HuH-7.5 (cell line): ENCODE measurements around the gene VSTM4.

Experiments used
- DNase-seq: peaks from one replicate; pipeline ENCODE4 v3.0.0; 2011; ENCODE audit warnings: low spot score

Gene VSTM4

GRCh38 chr10:49091450-49092210 is 23.7 kb downstream of the VSTM4 start:
- DNase-seq: no peak

DNA sequence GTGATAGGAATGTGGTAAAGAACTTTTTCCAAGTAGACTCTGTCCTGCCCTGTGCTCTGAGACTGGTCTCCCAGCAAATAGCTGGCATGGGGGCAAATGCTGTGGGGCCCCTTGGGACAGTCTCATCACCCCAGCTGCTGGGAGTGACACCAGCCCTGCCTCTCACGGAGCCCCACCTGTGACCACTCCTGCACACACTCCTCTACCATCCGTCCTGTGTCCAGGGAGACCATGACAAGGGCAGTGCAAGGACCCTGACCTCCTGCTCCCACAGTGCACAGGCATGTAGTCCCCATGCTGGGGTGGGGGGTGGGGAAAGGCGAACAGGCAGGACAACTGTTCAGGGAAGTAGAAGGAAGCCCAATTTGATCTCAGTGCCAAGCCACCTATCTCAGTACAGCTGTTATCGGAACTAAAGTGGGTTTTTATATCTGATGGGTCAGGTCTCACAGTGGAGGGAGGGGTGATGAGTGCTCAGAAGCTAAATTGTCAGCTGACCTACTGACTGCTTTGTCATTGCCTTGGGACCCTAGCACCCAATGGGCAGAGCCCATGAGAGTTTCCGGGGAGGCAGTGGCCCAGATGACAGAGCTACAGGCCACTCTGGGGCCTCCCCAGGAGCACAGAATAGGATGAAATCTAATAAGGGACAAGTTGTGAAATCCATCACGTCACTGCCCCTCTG is 24.5 kb downstream of the VSTM4 start:
- DNase-seq: no peak

DNA sequence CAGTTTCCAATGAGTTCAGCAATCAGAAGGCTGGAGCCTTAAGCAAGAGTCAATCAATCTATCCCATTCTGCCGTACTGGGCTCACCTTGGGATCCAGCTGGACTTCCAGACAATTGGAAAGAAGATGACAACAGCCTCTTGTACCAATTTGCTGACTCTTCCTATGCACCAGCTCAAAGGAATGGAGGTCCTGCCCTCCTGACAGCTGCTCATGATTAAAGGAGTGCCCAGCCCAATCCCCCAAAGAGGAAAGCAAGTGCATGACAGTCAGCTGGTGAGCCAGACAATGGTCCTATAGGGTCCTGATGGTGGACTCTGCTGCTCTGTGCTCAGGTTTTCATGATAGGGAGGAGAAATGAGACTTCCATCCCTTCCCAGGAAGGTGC is 25.1 kb downstream of the VSTM4 start:
- no peak for DNase-seq

DNA sequence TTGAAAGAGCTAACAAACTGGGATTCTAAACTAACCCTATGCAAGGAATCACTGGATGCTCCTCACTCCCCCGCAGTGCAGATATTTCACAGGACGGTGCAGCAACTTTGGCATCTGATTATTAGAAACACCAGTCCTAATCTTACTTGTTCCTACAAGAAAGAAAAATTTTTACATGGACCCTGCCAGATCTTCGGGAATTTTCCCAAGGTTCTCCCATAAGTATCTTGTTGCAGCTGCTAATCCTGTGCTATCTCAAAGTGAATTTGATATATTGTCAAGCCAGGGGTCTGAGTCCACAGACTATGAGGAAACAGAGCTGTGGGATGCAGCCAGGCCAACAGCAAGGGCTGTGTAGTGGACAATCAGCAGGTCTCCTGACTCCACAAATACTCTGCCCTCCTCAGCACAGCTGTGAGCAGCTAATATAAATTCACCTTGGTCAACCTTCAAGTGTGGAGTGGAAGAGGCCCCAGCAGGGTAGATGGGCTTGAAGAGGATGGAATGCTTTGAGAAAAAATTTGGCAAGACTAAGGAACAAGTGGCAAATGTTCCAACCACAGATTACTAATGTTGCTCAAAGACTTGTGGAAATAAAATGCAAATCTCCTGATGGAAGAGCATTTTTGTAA is 25.6 kb downstream of the VSTM4 start:
- DNase-seq: no peak

GRCh38 chr10:49089152-49089551 is 26.2 kb downstream of the VSTM4 start:
- no peak for DNase-seq

GRCh38 chr10:49086889-49087288 is 28.4 kb downstream of the VSTM4 start:
- no peak for DNase-seq

DNA sequence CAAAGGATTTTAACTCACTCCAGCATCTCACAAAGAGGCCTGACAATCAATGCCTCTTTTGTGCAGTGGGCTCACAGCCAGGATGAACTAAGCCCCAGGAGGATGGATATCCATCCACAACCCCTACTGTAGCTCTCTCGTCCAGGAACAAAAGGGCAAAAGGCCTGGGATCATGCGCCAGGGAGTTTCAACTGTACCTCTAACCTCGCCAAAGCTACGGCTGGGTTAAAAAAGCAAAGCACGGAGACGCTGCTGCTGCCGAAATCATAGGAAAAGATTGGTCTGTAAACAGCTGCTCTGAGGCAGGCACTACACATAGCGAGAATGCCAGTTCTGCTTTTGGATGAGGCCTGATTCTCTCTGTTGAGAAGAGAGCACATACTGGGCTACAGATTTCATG is 32.1 kb downstream of the VSTM4 start:
- DNase-seq: no peak

DNA sequence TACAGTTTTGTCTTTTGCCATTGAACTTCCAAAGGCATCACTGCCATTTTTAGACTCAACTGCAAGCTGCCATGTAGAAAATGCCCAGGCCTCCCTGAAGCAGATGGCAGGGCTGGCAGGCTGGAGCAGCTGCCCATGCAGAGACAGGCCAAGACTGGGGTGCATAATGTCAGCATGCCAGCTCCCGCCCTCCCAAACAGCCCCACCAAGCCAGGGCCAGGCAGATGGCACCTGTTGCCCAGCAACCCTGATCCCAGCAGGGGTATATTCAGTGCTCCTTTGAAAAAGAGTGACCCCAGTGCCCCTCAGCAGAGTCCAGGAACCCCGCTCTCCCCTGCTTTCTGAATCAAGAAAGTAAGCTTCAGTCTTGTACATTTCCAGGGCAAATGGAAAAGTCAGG is 32.6 kb downstream of the VSTM4 start:
- DNase-seq: no peak

GRCh38 chr10:49081547-49082275 is 33.6 kb downstream of the VSTM4 start:
- no peak for DNase-seq

- no peak for DNase-seq
These were observed 34.4 kb downstream of the VSTM4 start for GRCh38 chr10:49080965-49081364.

GRCh38 chr10:49080071-49080470 is 35.3 kb downstream of the VSTM4 start:
- no peak for DNase-seq

DNA sequence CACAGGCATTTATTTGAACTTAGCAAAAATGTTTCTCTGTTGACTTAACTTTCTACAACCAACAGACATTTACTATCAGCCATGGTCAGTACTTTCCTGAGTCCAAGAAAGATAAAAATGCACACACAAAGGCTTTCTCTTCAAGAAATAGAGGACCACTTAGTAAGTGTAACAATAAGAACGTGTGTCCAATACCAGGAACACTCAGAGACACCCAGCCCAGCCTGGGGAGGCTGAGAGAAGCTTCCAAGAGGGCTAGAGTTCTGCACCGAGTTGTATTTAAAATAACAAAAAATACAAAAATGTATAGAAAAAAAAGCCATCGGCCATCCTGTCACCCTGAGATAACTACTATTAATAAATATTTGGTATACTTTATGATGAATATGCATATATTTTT is 35.8 kb downstream of the VSTM4 start:
- no peak for DNase-seq

DNA sequence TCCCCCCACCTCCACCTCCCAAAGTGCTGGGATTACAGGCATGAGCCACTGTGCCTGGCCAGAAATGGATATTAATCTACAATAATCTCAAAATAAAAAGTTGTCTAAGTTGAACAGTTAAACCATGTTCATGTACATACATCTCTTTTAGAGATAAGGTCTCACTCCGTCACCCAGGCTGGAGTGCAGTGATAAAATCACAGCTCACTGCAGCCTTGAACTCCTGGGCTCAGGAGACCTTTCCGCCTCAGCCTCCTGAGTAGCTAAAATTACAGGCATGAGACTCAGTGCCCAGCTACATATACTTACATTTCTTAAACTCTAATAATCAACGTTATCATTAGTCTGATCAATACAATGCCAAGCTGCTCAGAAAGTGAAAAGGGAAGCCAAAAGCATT is 36.2 kb downstream of the VSTM4 start:
- no peak for DNase-seq

DNA sequence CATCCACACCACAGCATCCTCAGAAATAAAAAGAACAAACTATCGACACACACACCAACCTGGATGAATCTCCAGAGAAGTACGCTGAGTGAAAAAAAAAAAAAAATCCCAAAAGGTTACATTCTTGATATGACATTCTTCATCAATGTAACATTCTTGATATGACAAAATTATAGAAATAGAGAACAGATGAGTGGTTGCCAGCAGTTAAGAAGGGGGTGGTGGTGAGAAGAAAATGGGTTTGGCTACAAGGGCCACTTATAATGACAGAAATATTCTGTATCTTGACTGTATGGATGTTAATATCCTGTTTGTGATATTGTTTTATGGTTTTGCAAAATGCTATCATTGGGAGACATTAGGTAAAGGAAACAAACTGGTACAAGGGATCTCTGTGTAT is 36.9 kb downstream of the VSTM4 start:
- no peak for DNase-seq

DNA sequence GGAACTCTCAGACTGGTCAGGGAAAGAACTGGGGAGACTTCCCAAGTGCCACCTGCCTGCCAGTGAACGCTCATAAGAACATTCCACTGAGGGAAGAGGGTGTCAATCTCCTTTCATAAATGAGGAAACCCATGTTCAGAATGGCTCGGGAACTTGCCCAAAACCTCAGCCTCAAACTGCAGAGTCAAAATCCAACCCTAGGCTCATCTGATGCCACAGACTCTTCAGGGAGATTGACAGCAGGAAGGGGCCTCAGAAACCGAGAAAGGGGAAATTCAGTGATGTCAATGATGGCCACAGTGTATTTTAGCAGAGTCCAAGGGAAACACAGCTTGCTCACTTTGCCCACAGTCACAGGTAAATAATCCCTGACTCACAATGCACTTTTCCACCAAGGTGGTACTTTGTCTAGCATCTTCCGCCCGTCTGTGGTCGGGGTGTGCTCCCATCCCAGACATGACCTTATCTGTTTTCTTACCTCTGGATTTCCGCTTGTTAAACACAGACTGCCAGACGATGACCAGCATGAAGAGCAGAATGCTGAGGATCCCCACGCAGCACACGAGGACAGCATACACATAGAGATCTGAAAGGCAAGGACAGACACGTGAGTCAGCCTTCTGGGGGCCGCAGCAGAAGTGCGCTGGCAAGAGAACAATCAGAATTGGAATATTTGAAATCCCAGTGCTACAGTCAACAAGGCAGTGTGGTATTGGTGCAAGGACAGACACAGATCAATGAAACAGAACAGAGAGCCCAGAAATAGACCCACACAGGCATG is 38.4 kb downstream of the VSTM4 start:
- no peak for DNase-seq

GRCh38 chr10:49076319-49076718 is 39.0 kb downstream of the VSTM4 start:
- DNase-seq: no peak

- DNase-seq: no peak
These were observed 39.6 kb downstream of the VSTM4 start for GRCh38 chr10:49075743-49076142.

GRCh38 chr10:49074836-49075682 is 40.3 kb downstream of the VSTM4 start:
- DNase-seq: no peak

DNA sequence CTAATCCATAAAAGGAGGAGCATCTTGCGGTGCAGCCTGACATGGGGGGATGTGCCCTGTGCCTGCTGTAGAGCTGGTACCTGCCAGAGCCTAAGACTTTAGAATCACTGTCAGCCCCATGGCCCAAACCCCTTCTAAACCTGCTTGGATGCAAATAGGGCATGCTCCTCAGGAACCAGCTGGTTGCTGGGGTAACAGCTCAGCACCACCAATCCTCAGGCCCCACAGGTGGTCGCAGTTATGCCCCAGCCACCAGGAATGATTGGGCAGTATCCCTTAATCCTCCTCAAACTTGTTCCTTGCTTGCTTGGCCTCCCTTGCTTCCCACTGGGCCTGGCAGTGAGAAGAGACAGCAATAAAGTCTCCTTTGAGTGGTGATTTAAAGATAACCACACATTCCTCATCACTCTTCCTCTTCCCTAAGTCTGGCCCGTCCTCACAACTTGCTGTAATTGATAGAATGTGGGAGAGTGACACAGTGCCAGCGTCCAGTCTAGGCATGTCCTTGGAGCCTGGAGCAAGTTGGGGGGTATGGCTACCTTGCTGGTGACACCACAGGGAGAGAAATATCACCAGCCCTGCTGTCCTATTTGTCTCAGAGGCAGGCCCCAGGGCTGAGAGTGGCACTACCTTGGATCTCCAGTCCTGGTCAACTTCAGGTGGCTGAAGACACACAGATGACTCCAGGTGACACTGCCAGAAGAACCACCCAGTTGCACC is 43.0 kb downstream of the VSTM4 start:
- no peak for DNase-seq

DNA sequence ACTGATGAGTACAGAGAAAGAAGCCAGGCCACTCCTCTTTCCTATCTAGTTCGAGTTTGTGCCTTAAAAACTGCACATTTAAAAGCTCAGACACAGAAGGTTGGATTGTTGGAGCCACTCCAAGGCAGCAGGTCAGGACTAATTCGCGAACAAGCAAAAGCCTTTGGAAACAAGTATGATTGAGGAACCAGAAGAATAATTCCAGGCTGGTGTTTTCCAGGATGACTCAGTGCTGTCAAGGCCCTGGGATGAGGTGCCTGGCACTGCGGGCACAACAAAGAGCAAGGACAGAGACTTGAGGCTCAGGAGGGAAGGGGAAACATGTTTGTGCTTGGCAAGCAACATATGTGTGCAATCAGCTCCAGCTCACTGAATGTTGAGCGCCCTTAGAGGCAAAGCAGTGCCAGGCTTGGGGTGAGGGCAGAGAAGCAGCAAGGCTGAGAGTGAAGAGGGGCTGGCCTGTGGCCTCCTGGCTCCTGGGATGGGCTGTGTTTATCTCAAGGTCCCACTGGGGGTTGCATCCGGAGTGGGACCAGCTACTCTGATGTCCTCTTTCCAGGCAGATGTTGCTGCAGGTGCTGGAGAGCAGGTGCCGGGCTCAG is 44.1 kb downstream of the VSTM4 start:
- DNase-seq: no peak
